AG04449 (cell line): ENCODE measurements around the gene PSMA1.

Source experiments
- CTCF ChIA-PET: fragments of 350-600 bp; formaldehyde crosslinking; extraction: SDS; loops from one replicate; lab custom pipeline; 2021; ENCODE audit warnings: antibody characterized with exemption; lab: Yijun Ruan, JAX
- POLR2A ChIA-PET: fragments of 400-600, 350-600 bp; formaldehyde crosslinking; extraction: SDS; loops from one replicate; lab custom pipeline; 2020; ENCODE audit warnings: antibody characterized with exemption, inconsistent platforms; lab: Yijun Ruan, JAX
- DNase-seq: peaks from one replicate; pipeline ENCODE4 v3.0.0-alpha.2; 2010; ENCODE audit warnings: low read depth, low spot score
- H3K4me3 ChIP-seq: 2 replicates; pipeline ENCODE4 v1.5.1; 2011; ENCODE audit warnings: low read depth, mild to moderate bottlenecking, control low read depth, low read length
- CTCF ChIP-seq: IDR thresholded peaks from one replicate; pipeline ENCODE4 v1.5.1; 2011; ENCODE audit warnings: mild to moderate bottlenecking, moderate library complexity, low read length, control low read depth, inconsistent platforms; ENCODE audit not compliant: insufficient read depth; ENCODE audit errors: missing control alignments

The PSMA1 gene

GRCh38 chr11:14554959-14555358 is 34.8 kb upstream of the PSMA1 start:
- H3K4me3 ChIP-seq: no peak overlapping the region
- TF ChIP-seq CTCF: no peak
- CTCF ChIA-PET: no interaction called here
- no peak for DNase-seq
- POLR2A ChIA-PET: no interaction called here

- CTCF ChIA-PET: interaction anchor here (1.4 kb wide), 1 partner anchor 14 kb away, joined by 3 read pairs; no protein-coding TSS in a partner anchor
- DNase-seq: no peak
- H3K4me3 ChIP-seq: no peak overlapping the region
- POLR2A ChIA-PET: no interaction called here
- no peak for TF ChIP-seq CTCF
Observed at GRCh38 chr11:14552089-14552488, 31.9 kb upstream of the PSMA1 start.

- DNase-seq: no peak
- ChIA-PET POLR2A (no interaction called here), CTCF (interaction anchor here (1.4 kb wide), 1 partner anchor 14 kb away, joined by 3 read pairs; no protein-coding TSS in a partner anchor)
- TF ChIP-seq CTCF: no peak
- no peak overlapping the region for H3K4me3 ChIP-seq
Observed at GRCh38 chr11:14551380-14551779, 31.2 kb upstream of the PSMA1 start.

- ChIA-PET CTCF (no interaction called here), POLR2A (no interaction called here)
- no peak for TF ChIP-seq CTCF
Observed at GRCh38 chr11:14549891-14550290, 29.7 kb upstream of the PSMA1 start.

GRCh38 chr11:14547440-14547839 is 27.3 kb upstream of the PSMA1 start:
- H3K4me3 ChIP-seq: no peak overlapping the region
- no peak for DNase-seq
- POLR2A ChIA-PET: no interaction called here
- no peak for TF ChIP-seq CTCF
- CTCF ChIA-PET: no interaction called here

More at GRCh38 chr11:14549891-14550290, 29.7 kb upstream of the PSMA1 start:
- no peak for DNase-seq
- H3K4me3 ChIP-seq: no peak overlapping the region

GRCh38 chr11:14546672-14547071 is 26.5 kb upstream of the PSMA1 start:
- H3K4me3 ChIP-seq: no peak overlapping the region
- DNase-seq: no peak
- POLR2A ChIA-PET: no interaction called here
- no peak for TF ChIP-seq CTCF
- CTCF ChIA-PET: interaction anchor here (2.2 kb wide), 1 partner anchor 9 kb away, joined by 10 read pairs; no protein-coding TSS in a partner anchor
